H1 (cell line): ENCODE measurements around the gene PCAT7. TPM values are rescaled to one million over a fixed set of nuclear protein-coding genes. Genes with fewer than 3 reads are reported as not detected.

Source experiments
- ATF3 ChIP-seq: IDR thresholded peaks from 2 replicates; pipeline ENCODE4 v1.6.1; 2011; ENCODE audit warnings: low read depth, mild to moderate bottlenecking, low read length; ENCODE audit not compliant: insufficient read depth
- CHD2 ChIP-seq: IDR thresholded peaks from 2 replicates; pipeline ENCODE4 v1.6.1; 2012; ENCODE audit warnings: low read length, improper control_type of control experiment
- GABPA ChIP-seq: IDR thresholded peaks from 2 replicates; pipeline ENCODE4 v1.6.1; 2011; ENCODE audit warnings: mild to moderate bottlenecking, low read length, moderate library complexity, borderline replicate concordance; ENCODE audit not compliant: insufficient read depth
- POLR2A ChIP-seq, 2 experiments: IDR thresholded peaks; 1 replicate in 1 of 2; 2 replicates in 1 of 2; pipeline ENCODE4 v1.6.1; 2011; ENCODE audit warnings: low read depth in 2 of 2, low read length in 2 of 2, mild to moderate bottlenecking in 2 of 2; ENCODE audit errors: control extremely low read depth in 1 of 2
- TAF7 ChIP-seq: optimal IDR thresholded peaks from 2 replicates; pipeline ENCODE3; 2011; ENCODE audit warnings: low read depth, mild to moderate bottlenecking, inconsistent platforms, low read length, moderate library complexity, borderline replicate concordance
- polyA plus RNA-seq, 7 experiments: library from polyadenylated mRNA; depleted of rRNA in 3 of 7; stranded (reverse) in 5 of 7; unstranded in 2 of 7; fragments of >200 nt in 5 of 7; fragments of 200-250 nt in 2 of 7; gene quantifications; 1 replicate in 5 of 7; 2 replicates in 1 of 7; 4 replicates in 1 of 7; pipeline versions ENCODE4 v1.2.1 to v1.2.3, GENCODE V29; 2011 to 2013; ENCODE audit warnings: missing spikeins in 2 of 7, mixed read lengths in 2 of 7
- total RNA-seq: library from RNA; stranded (reverse); fragmentation: NEBNext Ultra II Directional; extraction: Animal tissue kit (Norgen Biotek cat#: 25700); gene quantifications from 2 replicates; pipeline ENCODE4 v1.2.1, GENCODE V29; 2021

Gene PCAT7
- total and polyA plus RNA-seq, 2 of the 8 experiments (the other 6 are each of a cell fraction or from before 2014, with no cell fraction given) = 3.2 to 4.1 TPM

GRCh38 chr9:94611638-94612068, 56.8 kb downstream of the PCAT7 start (continued):
- TF ChIP-seq ATF3 (no peak), POLR2A (IDR thresholded peaks at IDR 0.05; ENCODE audit: control extremely low read depth in 1 of 2, low read depth in 2 of 2, low read length in 2 of 2) (no peak), TAF7 (no peak), GABPA (no peak), CHD2 (no peak)
